HG03103 (cell line): ENCODE measurements around the gene DPEP3.
A peak's percentile ranks its signal among the peaks of the same experiment; 100 is the strongest.

Experiments used
- ATAC-seq: cut with Tn5 transposase; IDR thresholded peaks from one replicate; pipeline ENCODE4 v1.9.1; 2021; ENCODE audit warnings: low read depth; ENCODE audit not compliant: unreplicated experiment

The DPEP3 gene

DNA sequence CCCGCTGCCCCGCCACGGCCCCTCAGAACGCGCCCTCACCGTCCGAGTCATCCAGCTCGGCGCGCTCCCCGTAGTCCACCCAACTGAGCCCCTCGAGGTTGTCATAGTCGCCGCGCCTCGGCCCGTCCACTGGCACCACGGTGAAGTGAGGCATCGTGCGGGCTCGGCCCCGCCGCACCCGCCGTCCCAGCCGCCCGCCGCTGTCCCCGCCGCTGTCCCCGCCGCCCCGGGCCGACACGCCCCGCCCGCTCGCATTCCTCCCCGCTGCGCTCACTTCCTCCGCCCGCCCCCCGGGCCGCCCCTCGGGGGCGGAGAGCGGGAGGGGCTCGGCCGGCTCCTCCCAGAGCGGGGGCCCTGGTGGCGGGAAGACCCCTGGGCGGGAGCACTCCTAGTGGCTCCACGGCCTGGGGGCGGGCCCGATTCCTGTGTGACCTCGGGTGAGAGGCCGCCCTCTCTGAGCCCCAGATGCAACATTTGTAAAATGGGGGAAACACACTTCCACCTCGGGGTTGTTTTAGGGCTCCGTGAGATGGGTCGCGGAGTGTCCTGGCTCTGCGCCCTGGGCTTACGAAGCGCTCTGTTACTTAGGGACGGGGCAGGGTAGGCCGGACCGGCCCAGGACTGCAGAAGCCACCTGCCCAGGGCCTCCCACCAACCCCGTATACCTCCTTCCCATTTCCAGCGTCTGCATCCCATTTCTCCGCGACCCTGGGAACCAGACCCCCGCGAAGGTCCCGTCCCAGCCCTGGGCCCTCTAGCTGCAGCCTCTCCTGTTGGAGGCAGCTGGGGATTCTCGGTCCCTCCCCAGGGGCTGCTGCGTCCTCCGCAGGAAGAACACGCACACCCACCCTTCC lies 11.7 kb downstream of the DPEP3 start, which contains the start of gene SLC12A4:
Gene SLC12A4, minus strand, starts transcription at position 238 of the 854 bp plus-strand sequence. Its CDS starts 84 bp downstream, at position 154.
- peak; percentile 56 for ATAC-seq

DNA sequence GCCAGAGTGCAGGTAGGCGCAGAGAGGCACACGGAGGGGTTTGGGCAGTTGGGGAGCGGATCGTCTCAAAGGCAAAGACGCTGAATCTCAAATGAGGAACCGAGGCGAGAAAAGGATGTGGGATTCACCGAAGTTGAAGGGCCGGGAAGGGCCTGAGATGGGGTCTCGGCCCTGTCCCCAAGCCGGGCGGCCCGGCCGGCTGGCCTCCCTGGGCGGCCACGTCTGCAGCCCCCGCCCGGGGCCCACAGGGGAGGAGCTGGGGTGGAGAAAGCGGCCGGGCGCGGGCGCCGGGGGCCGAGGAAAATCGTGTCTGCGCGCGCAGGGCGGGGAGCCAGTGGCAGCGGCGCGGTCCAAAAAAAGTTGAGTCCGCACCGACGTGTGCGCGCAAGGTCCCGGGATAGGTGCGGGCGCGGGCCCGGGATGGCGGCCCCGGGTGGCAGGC lies 12.3 kb downstream of the DPEP3 start:
- ATAC-seq: peak; percentile 23

GRCh38 chr16:67967183-67967957 lies 12.9 kb downstream of the DPEP3 start:
- no peak for ATAC-seq

DNA sequence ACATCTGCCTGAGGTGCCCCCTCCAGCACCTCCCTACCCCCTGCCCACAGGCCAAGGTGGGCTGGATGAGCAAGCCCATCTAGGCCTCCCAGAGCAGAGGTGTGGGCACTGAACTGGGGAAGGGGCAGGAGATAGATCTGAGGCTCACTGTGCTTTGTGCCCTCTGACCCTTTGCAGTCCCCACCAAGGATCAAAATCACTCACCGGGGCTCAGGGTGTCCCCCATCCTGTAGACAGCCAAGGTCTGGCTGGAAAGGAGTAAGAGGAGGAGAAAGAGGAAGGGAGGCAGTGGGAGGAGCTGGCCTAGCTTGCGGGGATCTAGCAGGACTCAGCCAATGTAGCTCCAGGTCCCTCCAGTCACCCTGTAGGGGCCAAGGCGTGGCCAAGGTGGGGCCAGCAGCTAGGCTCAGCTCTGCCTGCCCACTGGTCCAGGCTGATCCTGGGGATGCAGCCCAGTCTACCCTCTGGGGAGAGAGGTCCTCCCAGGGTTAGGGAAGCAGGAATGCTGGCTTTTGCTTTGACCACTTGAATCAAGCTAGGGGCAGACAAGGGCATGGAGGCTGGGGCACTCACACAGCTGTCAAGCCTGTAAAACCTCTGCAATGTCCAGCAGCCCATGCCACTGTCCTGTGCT lies 13.6 kb downstream of the DPEP3 start:
- no peak for ATAC-seq

- no peak for ATAC-seq
These were observed 14.4 kb downstream of the DPEP3 start for GRCh38 chr16:67965668-67966548.

- no peak for ATAC-seq
These were observed 15.7 kb downstream of the DPEP3 start for GRCh38 chr16:67964477-67965131.

DNA sequence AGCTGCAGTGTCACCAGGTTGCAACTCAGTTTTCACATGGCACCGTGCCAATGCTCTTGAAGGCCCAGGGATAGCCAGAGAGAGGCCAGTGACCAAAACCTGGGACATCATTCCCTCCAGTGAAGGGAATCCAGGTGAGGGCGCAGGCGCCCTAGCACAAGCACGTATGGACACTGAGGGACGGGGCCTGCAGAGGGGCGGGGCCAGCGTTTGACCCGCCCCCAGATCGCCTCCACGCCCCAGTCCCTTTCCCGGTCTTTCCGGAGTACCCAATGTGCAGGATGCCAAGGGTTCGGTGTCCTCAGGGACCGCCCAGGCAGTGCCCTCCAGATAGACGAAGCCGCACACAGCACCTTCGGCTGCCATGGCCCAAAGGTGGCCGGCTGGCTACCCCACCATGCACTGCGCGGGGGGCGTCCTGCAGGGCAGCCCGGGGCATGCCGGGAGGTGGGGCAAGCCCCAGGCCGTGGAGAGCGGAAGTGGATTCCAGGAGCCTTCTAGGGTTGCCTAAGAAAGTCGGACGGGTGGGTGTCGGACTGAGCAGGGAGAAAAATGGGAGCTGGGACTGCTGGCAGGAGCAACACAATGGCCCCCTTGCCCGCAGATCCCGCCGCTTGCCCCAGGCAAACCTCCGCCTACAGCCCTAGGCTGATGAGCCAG lies 16.5 kb downstream of the DPEP3 start:
- no peak for ATAC-seq

DNA sequence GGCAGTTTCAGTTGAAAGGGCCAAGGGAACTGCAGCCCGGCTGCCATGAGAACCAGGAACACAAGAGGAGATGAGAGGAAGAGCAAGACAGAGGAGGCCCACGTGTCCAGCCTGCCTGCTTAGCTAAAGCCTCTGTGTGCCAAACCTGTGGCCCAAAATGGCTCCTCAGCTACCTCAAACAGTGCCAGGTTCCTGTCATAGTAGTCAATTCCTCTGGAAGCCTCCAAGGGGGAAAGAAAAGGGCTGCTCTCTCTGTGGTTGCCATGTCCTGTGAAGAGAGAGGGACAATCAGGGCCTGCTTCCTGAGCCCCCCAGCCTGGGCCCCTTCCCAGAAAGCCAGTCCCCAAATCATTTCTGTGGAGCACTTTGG lies 17.0 kb downstream of the DPEP3 start:
- no peak for ATAC-seq

DNA sequence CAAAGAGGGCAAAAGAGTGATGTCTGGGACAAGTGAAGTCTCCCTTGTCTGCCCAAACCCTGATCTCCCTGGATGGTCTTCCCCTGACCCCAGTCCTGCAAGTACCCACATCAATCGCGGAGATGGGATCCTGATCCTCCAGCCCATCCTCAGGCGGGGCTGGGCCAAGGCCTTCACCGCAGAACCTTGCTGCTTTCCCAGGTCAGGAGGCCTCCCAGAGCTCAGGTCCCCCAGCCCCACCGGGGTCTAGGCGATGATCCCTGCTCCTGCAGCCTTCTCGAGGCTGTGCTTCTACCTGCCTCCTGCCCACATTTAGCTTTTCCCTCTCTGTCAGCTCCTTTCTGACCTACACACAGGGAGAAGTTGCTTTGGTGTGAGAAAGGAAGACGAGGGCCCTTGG lies 18.2 kb downstream of the DPEP3 start:
- ATAC-seq: no peak

GRCh38 chr16:67961551-67961957 lies 18.7 kb downstream of the DPEP3 start:
- no peak for ATAC-seq

GRCh38 chr16:67959536-67960329 lies 20.6 kb downstream of the DPEP3 start:
- ATAC-seq: no peak

GRCh38 chr16:67957622-67958021 lies 22.7 kb downstream of the DPEP3 start:
- ATAC-seq: no peak

DNA sequence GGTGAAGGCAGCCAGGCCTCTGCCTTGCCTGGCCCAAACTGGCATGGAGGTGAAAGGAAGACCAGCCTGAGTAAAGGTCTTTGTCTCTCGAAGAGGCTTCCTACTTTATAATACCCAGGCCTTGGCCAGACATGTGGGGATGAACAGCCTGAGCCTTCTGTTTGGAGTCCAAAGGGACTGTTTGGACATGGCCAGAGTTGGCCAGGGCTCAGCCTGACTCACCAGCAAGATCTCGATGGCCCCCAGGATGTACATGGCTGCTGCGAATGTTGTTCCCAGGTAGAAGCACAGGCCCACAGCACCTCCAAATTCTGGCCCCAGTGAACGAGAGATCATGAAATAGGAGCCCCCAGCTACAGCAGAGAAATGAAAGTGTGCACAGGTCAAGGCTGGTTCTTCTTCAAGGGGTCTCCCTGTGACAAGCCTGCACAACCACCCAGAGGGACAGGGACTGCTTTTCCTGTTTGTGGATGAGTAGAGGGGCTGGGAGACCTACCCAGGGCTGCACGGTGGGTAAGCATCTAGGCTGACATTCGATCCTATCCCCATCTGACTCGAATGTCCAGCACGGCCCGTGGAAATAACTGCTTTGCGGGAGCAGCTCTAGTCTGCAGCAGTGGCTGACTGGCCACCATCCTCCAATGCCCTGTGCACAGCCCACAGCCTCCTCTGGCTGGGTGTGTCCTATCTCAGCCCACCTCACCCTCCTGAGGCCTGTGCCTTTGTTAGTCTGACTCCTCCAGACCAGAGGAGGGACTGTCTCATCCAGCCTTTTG lies 25.7 kb downstream of the DPEP3 start:
- ATAC-seq: no peak

GRCh38 chr16:67953641-67954375 lies 26.5 kb downstream of the DPEP3 start:
- ATAC-seq: no peak

- ATAC-seq: no peak
These were observed 28.8 kb downstream of the DPEP3 start for GRCh38 chr16:67951485-67951884.

- ATAC-seq: no peak
These were observed 29.9 kb downstream of the DPEP3 start for GRCh38 chr16:67950335-67950843.

GRCh38 chr16:67949645-67950044 lies 30.7 kb downstream of the DPEP3 start:
- ATAC-seq: no peak
